Right ventricle myocardium superior (tissue), 1 donor: ENCODE data around the gene COIL. TPM values are rescaled to one million over a fixed set of nuclear protein-coding genes. Genes with fewer than 3 reads are reported as not detected.

Experiments
- ATAC-seq: fragments of 200-7000 bp; cut with Tn5 transposase; one replicate; pipeline ENCODE4 v1.9.1; 2020; ENCODE audit warnings: mild to moderate bottlenecking; ENCODE audit not compliant: poor library complexity
- DNase-seq: peaks from one replicate; pipeline ENCODE4 v3.0.0-alpha.2; 2020
- intact Hi-C: fragments of 100-400 bp; cut with DNase I; formaldehyde crosslinking; loops from one replicate; pipeline ENCODE4 v1.11.2; 2022
- total RNA-seq: library from RNA; stranded (reverse); fragmentation: NEBNext Ultra II Directional; extraction: Animal tissue kit (Norgen Biotek cat#: 25700); gene quantifications from one replicate; pipeline ENCODE4 v1.2.1, GENCODE V29; 2021
- donor health status: DM: no; HTN: yes; CAD: no; lungs with severe emphysema.

COIL gene
- total RNA-seq, 1 donor from 2014 or later, result 8.0 TPM

- intact Hi-C loops, result no loop called here
Observed at GRCh38 chr17:56914581-56915273, 46.1 kb downstream of the COIL start.

GRCh38 chr17:56913867-56914580 lies 46.8 kb downstream of the COIL start, which contains the start of gene TRIM25:
TSS of gene TRIM25 (minus strand) at chr17:56914049. CDS start at chr17:56913988, 61 bp downstream.
- ATAC-seq (peak; percentile 98), DNase-seq (peak; percentile 95)
- intact Hi-C loops, result no loop called here

More at GRCh38 chr17:56914581-56915273, 46.1 kb downstream of the COIL start:
- ATAC-seq, result peak; percentile 20
- DNase-seq, result no peak

- intact Hi-C loops, result no loop called here
- peak; percentile 55 for DNase-seq
- peak; percentile 56 for ATAC-seq
Observed at GRCh38 chr17:56913353-56913866, 47.4 kb downstream of the COIL start.

- DNase-seq (no peak), ATAC-seq (no peak)
- intact Hi-C loops, result no loop called here
Observed at GRCh38 chr17:56913000-56913311, 47.9 kb downstream of the COIL start.

GRCh38 chr17:56912105-56912999 lies 48.5 kb downstream of the COIL start:
- no peak for ATAC-seq
- intact Hi-C loops, result no loop called here
- peak; percentile 66 for DNase-seq

GRCh38 chr17:56910509-56911235 lies 50.2 kb downstream of the COIL start:
- intact Hi-C loops, result no loop called here
- ATAC-seq (no peak), DNase-seq (no peak)

- intact Hi-C loops, result no loop called here
- ATAC-seq, result no peak
- no peak for DNase-seq
Observed at GRCh38 chr17:56909742-56910508, 50.9 kb downstream of the COIL start.

GRCh38 chr17:56908001-56908542 lies 52.8 kb downstream of the COIL start:
- ATAC-seq (peak; percentile 46), DNase-seq (peak; percentile 87)
- intact Hi-C loops, result no loop called here

GRCh38 chr17:56903560-56903959 lies 57.3 kb downstream of the COIL start:
- DNase-seq (no peak), ATAC-seq (no peak)
- intact Hi-C loops, result no loop called here

- no peak for DNase-seq
- intact Hi-C loops, result no loop called here
- ATAC-seq, result no peak
Observed at GRCh38 chr17:56902348-56902747, 58.5 kb downstream of the COIL start.

GRCh38 chr17:56899403-56899802 lies 61.4 kb downstream of the COIL start:
- DNase-seq (no peak), ATAC-seq (no peak)
- intact Hi-C loops, result no loop called here

GRCh38 chr17:56898874-56899273 lies 62.0 kb downstream of the COIL start:
- DNase-seq, result no peak
- no peak for ATAC-seq
- intact Hi-C loops, result no loop called here

- intact Hi-C loops, result no loop called here
- ATAC-seq (no peak), DNase-seq (no peak)
Observed at GRCh38 chr17:56897646-56898424, 63.0 kb downstream of the COIL start.

GRCh38 chr17:56896968-56897359 lies 63.9 kb downstream of the COIL start:
- no peak for ATAC-seq
- intact Hi-C loops, result no loop called here
- no peak for DNase-seq

- no peak for DNase-seq
- ATAC-seq, result no peak
- intact Hi-C loops, result no loop called here
Observed at GRCh38 chr17:56896217-56896967, 64.5 kb downstream of the COIL start.

- intact Hi-C loops, result no loop called here
- ATAC-seq (no peak), DNase-seq (no peak)
Observed at GRCh38 chr17:56894859-56895455, 65.9 kb downstream of the COIL start.
